ENCODE results near the gene HACL1.

DNA sequence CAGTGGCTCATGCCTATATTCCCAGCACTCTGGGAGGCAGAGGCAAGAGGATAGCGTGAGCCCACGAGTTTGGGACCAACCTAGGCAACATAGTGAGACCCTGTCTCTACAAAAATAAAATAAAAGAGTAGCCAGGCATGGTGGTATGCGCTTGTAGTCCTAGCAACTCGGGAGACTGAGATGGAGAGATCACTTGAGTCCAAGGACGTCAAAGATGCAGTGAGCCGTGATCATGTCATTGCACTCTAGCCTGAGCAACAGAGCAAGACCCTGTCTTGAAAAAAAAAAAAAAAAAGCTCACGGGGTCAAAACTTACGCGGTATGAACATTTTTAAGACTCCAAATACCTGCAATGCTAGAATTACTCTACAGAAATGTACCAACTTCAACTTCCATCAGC is 42.8 kb downstream of the HACL1 start:
- TF ChIP-seq POLR2A (IDR thresholded peaks at IDR 0.05), result no peak
- TF ChIP-seq, protein P1, sequence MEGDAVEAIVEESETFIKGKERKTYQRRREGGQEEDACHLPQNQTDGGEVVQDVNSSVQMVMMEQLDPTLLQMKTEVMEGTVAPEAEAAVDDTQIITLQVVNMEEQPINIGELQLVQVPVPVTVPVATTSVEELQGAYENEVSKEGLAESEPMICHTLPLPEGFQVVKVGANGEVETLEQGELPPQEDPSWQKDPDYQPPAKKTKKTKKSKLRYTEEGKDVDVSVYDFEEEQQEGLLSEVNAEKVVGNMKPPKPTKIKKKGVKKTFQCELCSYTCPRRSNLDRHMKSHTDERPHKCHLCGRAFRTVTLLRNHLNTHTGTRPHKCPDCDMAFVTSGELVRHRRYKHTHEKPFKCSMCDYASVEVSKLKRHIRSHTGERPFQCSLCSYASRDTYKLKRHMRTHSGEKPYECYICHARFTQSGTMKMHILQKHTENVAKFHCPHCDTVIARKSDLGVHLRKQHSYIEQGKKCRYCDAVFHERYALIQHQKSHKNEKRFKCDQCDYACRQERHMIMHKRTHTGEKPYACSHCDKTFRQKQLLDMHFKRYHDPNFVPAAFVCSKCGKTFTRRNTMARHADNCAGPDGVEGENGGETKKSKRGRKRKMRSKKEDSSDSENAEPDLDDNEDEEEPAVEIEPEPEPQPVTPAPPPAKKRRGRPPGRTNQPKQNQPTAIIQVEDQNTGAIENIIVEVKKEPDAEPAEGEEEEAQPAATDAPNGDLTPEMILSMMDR (IDR thresholded peaks at IDR 0.05), result no peak

All from right lobe of liver (tissue), 4 donors.